Calu3 (cell line): ENCODE data around the gene PHPT1. TPM values are rescaled to one million over a fixed set of nuclear protein-coding genes. Genes with fewer than 3 reads are reported as not detected.

Experiments used
- BruUV-seq: library from RNA; stranded (reverse); fragments of 400-500 nt; replicated peaks from 2 replicates; lab custom pipeline; 2021; lab: Mats Ljungman, UMichigan
- CTCF ChIA-PET: fragments of 300-600 bp; sonication (Branson Sonifier 250); formaldehyde crosslinking; loops from one replicate; lab custom pipeline; 2022; ENCODE audit warnings: antibody characterized with exemption; lab: Charles Lee
- DNase-seq: peaks from one replicate; pipeline ENCODE4 v3.0.0; 2022
- H3K27ac Mint-ChIP-seq: one replicate; pipeline ENCODE4 v1.8.0; 2022; ENCODE audit warnings: mixed read lengths; ENCODE audit not compliant: unreplicated experiment
- H3K27me3 Mint-ChIP-seq: one replicate; pipeline ENCODE4 v1.8.0; 2022; ENCODE audit warnings: mixed read lengths; ENCODE audit not compliant: unreplicated experiment
- H3K36me3 Mint-ChIP-seq: one replicate; pipeline ENCODE4 v1.8.0; 2022; ENCODE audit warnings: mild to moderate bottlenecking, moderate library complexity, mixed read lengths; ENCODE audit not compliant: insufficient read depth, unreplicated experiment
- H3K4me1 Mint-ChIP-seq: one replicate; pipeline ENCODE4 v1.8.0; 2022; ENCODE audit warnings: mild to moderate bottlenecking, low read depth, mixed read lengths; ENCODE audit not compliant: unreplicated experiment
- H3K4me3 Mint-ChIP-seq: one replicate; pipeline ENCODE4 v1.8.0; 2022; ENCODE audit warnings: mild to moderate bottlenecking, low read depth, moderate library complexity, mixed read lengths; ENCODE audit not compliant: unreplicated experiment
- H3K9me3 Mint-ChIP-seq: one replicate; pipeline ENCODE4 v1.8.0; 2022; ENCODE audit warnings: low read depth, mixed read lengths; ENCODE audit not compliant: unreplicated experiment
- CTCF ChIP-seq: fragments of 200-600 bp; IDR thresholded peaks from one replicate; pipeline ENCODE4 v1.8.0; 2022; ENCODE audit warnings: antibody characterized with exemption; ENCODE audit not compliant: unreplicated experiment
- intact Hi-C: fragments of 100-400 bp; cut with micrococcal nuclease; formaldehyde crosslinking; loops from one replicate; pipeline ENCODE4 v1.10.0; 2022; ENCODE audit not compliant: unreplicated experiment
- total RNA-seq: library from RNA; stranded (reverse); gene quantifications from 2 replicates; pipeline ENCODE4 v1.2.3, GENCODE V29; 2022

Gene PHPT1
- total RNA-seq, 1 experiment from 2014 or later, result 48.7 TPM

- TF ChIP-seq CTCF, result no peak
- CTCF ChIA-PET, result no interaction called here
- Mint-ChIP-seq H3K4me3 (no peak overlapping the region), H3K27ac (no peak overlapping the region), H3K36me3 (peaks cover 47% of the 10 kb centered on the region), H3K9me3 (no peaks in the 10 kb centered on the region), H3K4me1 (peaks cover 2% of the 10 kb centered on the region), H3K27me3 (no peaks in the 10 kb centered on the region)
- DNase-seq, result no peak
- intact Hi-C loops, result no loop called here
- no TSS peak for BruUV-seq
These were observed 3.7 kb downstream of the PHPT1 start for GRCh38 chr9:136852664-136853595.

- Mint-ChIP-seq H3K36me3 (peaks cover 40% of the 10 kb centered on the region), H3K27ac (no peak overlapping the region), H3K4me3 (no peak overlapping the region), H3K4me1 (no peaks in the 10 kb centered on the region), H3K9me3 (no peaks in the 10 kb centered on the region), H3K27me3 (no peaks in the 10 kb centered on the region)
- intact Hi-C loops, result no loop called here
- BruUV-seq, result no TSS peak
- DNase-seq, result no peak
- no peak for TF ChIP-seq CTCF
- CTCF ChIA-PET, result no interaction called here
These were observed 4.4 kb downstream of the PHPT1 start for GRCh38 chr9:136853596-136854112.

- no peak for DNase-seq
- no peak overlapping the region for H3K4me3 Mint-ChIP-seq
- CTCF ChIA-PET, result no interaction called here
- H3K36me3 Mint-ChIP-seq, result peaks cover 38% of the 10 kb centered on the region
- no peaks in the 10 kb centered on the region for H3K27me3 Mint-ChIP-seq
- H3K27ac Mint-ChIP-seq, result no peak overlapping the region
- no peaks in the 10 kb centered on the region for H3K4me1 Mint-ChIP-seq
- intact Hi-C loops, result no loop called here
- BruUV-seq, result no TSS peak
- no peaks in the 10 kb centered on the region for H3K9me3 Mint-ChIP-seq
- TF ChIP-seq CTCF, result no peak
These were observed 5.1 kb downstream of the PHPT1 start for GRCh38 chr9:136854113-136854841.

- DNase-seq, result no peak
- BruUV-seq, result no TSS peak
- CTCF ChIA-PET, result no interaction called here
- TF ChIP-seq CTCF, result no peak
- intact Hi-C loops, result no loop called here
- H3K4me1 Mint-ChIP-seq, result no peaks in the 10 kb centered on the region
- H3K27me3 Mint-ChIP-seq, result no peaks in the 10 kb centered on the region
- peaks cover 34% of the 10 kb centered on the region for H3K36me3 Mint-ChIP-seq
- H3K27ac Mint-ChIP-seq, result no peak overlapping the region
- no peak overlapping the region for H3K4me3 Mint-ChIP-seq
- no peaks in the 10 kb centered on the region for H3K9me3 Mint-ChIP-seq
These were observed 5.7 kb downstream of the PHPT1 start for GRCh38 chr9:136854842-136855460.
